ENCODE measurements around the gene FAM124B.

FAM124B gene

DNA sequence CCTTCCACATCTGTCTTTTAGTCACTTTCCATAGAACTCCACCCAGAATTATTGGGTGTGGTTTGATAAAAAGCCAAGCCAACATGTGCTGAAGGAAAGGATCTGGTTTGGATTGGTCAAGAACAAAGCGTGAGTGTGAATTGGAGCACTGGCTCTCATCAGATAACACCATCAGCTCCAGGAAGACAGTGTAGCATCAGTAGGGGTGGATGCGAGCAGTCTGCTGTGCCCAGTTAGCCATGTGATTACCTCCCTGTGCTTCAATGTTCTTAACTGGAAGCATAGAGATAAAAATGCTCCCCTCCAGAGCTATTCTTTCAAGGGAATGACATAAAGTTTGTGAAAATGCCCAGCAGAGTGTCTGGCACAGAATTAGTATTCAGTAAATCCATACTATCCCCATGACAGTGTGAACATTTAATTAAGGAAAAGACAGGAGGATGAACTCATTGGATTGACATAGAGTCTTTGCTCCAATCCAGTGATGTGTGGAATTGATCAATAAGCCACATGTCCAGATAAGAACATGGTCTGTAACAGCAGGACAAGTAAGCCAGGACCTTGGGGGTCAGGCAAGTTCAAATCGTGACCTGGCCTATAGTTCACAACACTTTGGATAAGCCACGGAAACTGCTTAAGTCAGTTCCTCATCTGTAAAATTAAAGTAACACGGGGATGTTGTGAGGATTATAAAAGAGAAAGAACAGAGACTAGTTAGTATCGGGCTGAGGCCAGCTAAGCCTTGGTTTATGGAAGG, 68.0 kb downstream of the FAM124B start:
- DNase-seq (ENCODE audit: low read depth): no peak
- no peak overlapping the region for H3K4me3 ChIP-seq (ENCODE audit: low read depth, low read length)
- TF ChIP-seq, protein P1, sequence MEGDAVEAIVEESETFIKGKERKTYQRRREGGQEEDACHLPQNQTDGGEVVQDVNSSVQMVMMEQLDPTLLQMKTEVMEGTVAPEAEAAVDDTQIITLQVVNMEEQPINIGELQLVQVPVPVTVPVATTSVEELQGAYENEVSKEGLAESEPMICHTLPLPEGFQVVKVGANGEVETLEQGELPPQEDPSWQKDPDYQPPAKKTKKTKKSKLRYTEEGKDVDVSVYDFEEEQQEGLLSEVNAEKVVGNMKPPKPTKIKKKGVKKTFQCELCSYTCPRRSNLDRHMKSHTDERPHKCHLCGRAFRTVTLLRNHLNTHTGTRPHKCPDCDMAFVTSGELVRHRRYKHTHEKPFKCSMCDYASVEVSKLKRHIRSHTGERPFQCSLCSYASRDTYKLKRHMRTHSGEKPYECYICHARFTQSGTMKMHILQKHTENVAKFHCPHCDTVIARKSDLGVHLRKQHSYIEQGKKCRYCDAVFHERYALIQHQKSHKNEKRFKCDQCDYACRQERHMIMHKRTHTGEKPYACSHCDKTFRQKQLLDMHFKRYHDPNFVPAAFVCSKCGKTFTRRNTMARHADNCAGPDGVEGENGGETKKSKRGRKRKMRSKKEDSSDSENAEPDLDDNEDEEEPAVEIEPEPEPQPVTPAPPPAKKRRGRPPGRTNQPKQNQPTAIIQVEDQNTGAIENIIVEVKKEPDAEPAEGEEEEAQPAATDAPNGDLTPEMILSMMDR (IDR thresholded peaks at IDR 0.05; ENCODE audit: low read depth, low read length, missing control alignments): no peak

DNA sequence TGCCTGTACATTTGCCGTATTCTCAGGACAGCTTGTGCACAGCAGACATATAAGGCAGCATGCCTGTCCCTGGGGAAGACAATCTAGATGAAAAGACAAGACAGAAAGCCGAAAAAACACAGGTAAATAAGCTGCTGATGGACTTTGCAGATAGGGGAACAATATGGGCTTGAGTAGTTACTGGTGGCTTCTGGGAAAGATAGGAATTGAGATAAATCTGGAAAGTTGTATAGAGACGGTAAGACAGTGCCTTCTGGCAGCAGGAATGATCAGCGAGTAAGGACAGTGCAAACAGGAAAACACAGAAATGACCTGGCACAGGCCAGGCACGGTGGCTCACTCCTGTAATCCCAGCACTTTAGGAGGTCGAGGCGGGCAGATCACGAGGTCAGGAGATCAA, 70.2 kb downstream of the FAM124B start:
- TF ChIP-seq, protein P1 (IDR thresholded peaks at IDR 0.05; ENCODE audit: low read depth, low read length, missing control alignments): no peak
- H3K4me3 ChIP-seq (ENCODE audit: low read depth, low read length): no peak overlapping the region
- DNase-seq (ENCODE audit: low read depth): no peak

DNA sequence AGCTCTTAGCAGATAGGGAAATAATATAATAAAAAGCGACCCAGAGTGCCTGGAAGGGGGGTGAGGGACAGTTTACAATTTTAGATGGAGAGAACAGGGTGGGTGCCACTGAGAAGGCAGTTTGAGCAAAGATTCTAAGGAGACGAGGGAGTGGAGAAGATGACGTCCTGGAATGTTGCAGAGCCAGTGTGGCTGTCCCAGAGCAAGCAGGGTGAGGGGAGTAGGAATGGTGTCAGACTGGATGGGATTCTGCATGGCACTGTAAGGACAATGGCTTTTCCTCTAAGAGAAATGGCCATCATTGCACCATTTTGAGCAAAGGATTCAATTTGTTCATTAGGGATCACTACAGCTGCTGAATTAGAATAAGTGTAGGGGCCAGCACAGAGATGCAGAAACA, 73.1 kb downstream of the FAM124B start:
- no peak overlapping the region for H3K4me3 ChIP-seq (ENCODE audit: low read depth, low read length)
- DNase-seq (ENCODE audit: low read depth): no peak
- TF ChIP-seq, protein P1 (IDR thresholded peaks at IDR 0.05; ENCODE audit: low read depth, low read length, missing control alignments): no peak

All from GM12864 (cell line).